Liver (tissue), 9 donors: ENCODE results near the gene TRMT44. TPM values are rescaled to one million over a fixed set of nuclear protein-coding genes. Genes with fewer than 3 reads are reported as not detected.

Experiments
- DNase-seq: peaks from one replicate; pipeline ENCODE4 v3.0.0-alpha.2; 2017; ENCODE audit warnings: low spot score
- H3K27ac ChIP-seq, 2 donors: one replicate each; pipeline ENCODE4 v1.7.0; 2013; ENCODE audit warnings: inconsistent platforms in 2 of 2, low read length in 2 of 2, control low read depth in 1 of 2, low read depth in 1 of 2, mild to moderate bottlenecking in 1 of 2
- H3K27me3 ChIP-seq, 4 donors: one replicate each; pipeline versions ENCODE4 v1.6.1 to v1.7.0; 2013; ENCODE audit warnings: low read length in 3 of 4, inconsistent platforms in 1 of 4, mild to moderate bottlenecking in 1 of 4, moderate library complexity in 1 of 4; ENCODE audit not compliant: control insufficient read depth in 4 of 4, insufficient read depth in 4 of 4
- H3K36me3 ChIP-seq, 4 donors: one replicate each; pipeline versions ENCODE4 v1.6.1 to v1.7.0; 2013; ENCODE audit warnings: low read length in 3 of 4, mild to moderate bottlenecking in 3 of 4, low read depth in 1 of 4, moderate library complexity in 1 of 4; ENCODE audit not compliant: control insufficient read depth in 4 of 4, insufficient read depth in 3 of 4
- H3K4me1 ChIP-seq, 4 donors: one replicate each; pipeline versions ENCODE4 v1.6.1 to v1.7.0; 2013; ENCODE audit warnings: low read length in 3 of 4, mild to moderate bottlenecking in 3 of 4, moderate library complexity in 1 of 4; ENCODE audit not compliant: control insufficient read depth in 4 of 4, insufficient read depth in 4 of 4
- H3K4me3 ChIP-seq, 3 donors: one replicate each; pipeline versions ENCODE4 v1.6.1 to v1.7.0; 2013; ENCODE audit warnings: low read length in 3 of 3, control low read depth in 1 of 3, low read depth in 1 of 3, mild to moderate bottlenecking in 1 of 3
- H3K9ac ChIP-seq, 2 donors: one replicate each; pipeline ENCODE4 v1.7.0; 2013; ENCODE audit warnings: low read length in 2 of 2, mild to moderate bottlenecking in 2 of 2, moderate library complexity in 2 of 2, control low read depth in 1 of 2, low read depth in 1 of 2
- H3K9me3 ChIP-seq, 4 donors: one replicate each; pipeline versions ENCODE4 v1.6.1 to v1.7.0; 2013; ENCODE audit warnings: low read length in 3 of 4; ENCODE audit not compliant: control insufficient read depth in 4 of 4
- ATF3 ChIP-seq: IDR thresholded peaks from 2 replicates; pipeline ENCODE4 v1.6.1; 2016; ENCODE audit warnings: antibody characterized with exemption
- CTCF ChIP-seq: fragments of 150-350 bp; IDR thresholded peaks from 2 replicates; pipeline ENCODE4 v1.5.1; 2017; ENCODE audit warnings: improper control_type of control experiment, low read depth, low read length; ENCODE audit not compliant: missing input control
- FOXA1 ChIP-seq: IDR thresholded peaks from 2 replicates; pipeline ENCODE4 v1.6.1; 2016; ENCODE audit warnings: antibody characterized with exemption
- FOXA2 ChIP-seq: IDR thresholded peaks from 2 replicates; pipeline ENCODE4 v1.6.1; 2016; ENCODE audit warnings: antibody characterized with exemption
- HNF4A ChIP-seq, 2 donors: conservative IDR thresholded peaks; 2 replicates each; pipeline ENCODE4 v1.6.1; 2016; ENCODE audit warnings: antibody characterized with exemption in 2 of 2, mild to moderate bottlenecking in 2 of 2
- HNF4G ChIP-seq: IDR thresholded peaks from 2 replicates; pipeline ENCODE4 v1.6.1; 2016; ENCODE audit warnings: antibody characterized with exemption
- JUND ChIP-seq, 2 donors: IDR thresholded peaks; 2 replicates each; pipeline ENCODE4 v1.6.1; 2016; ENCODE audit warnings: antibody characterized with exemption in 2 of 2
- MAX ChIP-seq: IDR thresholded peaks from 2 replicates; pipeline ENCODE4 v1.6.1; 2016; ENCODE audit warnings: antibody characterized with exemption
- NR2F2 ChIP-seq: IDR thresholded peaks from 2 replicates; pipeline ENCODE4 v1.6.1; 2016; ENCODE audit warnings: antibody characterized with exemption
- RAD21 ChIP-seq, 2 donors: IDR thresholded peaks; 2 replicates each; pipeline ENCODE4 v1.6.1; 2016; ENCODE audit warnings: antibody characterized with exemption in 2 of 2, mild to moderate bottlenecking in 2 of 2
- REST ChIP-seq: IDR thresholded peaks from 2 replicates; pipeline ENCODE4 v1.6.1; 2016; ENCODE audit warnings: antibody characterized with exemption, mild to moderate bottlenecking
- RXRA ChIP-seq, 2 donors: IDR thresholded peaks; 2 replicates each; pipeline ENCODE4 v1.6.1; 2017 to 2018; ENCODE audit warnings: antibody characterized with exemption in 2 of 2, mild to moderate bottlenecking in 1 of 2
- SP1 ChIP-seq: IDR thresholded peaks from 2 replicates; pipeline ENCODE4 v1.6.1; 2018; ENCODE audit warnings: antibody characterized with exemption, mild to moderate bottlenecking
- TAF1 ChIP-seq: conservative IDR thresholded peaks from 2 replicates; pipeline ENCODE4 v1.6.1; 2016; ENCODE audit warnings: antibody characterized with exemption, mild to moderate bottlenecking
- YY1 ChIP-seq: IDR thresholded peaks from 2 replicates; pipeline ENCODE4 v1.6.1; 2016; ENCODE audit warnings: antibody characterized with exemption, mild to moderate bottlenecking
- ZBTB33 ChIP-seq: IDR thresholded peaks from 2 replicates; pipeline ENCODE4 v1.6.1; 2016; ENCODE audit warnings: antibody characterized with exemption
- WGBS: extraction: QIAGEN DNeasy Blood & Tissue Kit; methylation state at CpG from one replicate; pipeline ENCODE4 v1.1.7; 2013; 5-methylcytosine and 5-hydroxymethylcytosine counted together
- polyA plus RNA-seq, 2 donors: library from polyadenylated mRNA; stranded (reverse) in 1 of 2; unstranded in 1 of 2; fragments of 200-250 nt in 1 of 2; fragments of >200 nt in 1 of 2; fragmentation: Nextera tagmentation in 1 of 2; extraction: Ambion mirVana in 1 of 2; gene quantifications; one replicate each; pipeline versions ENCODE4 v1.2.1 to v1.2.3, GENCODE V29; 2013 to 2015
- total RNA-seq, 2 donors: library from RNA; depleted of rRNA; stranded (reverse); fragments of >200 nt; gene quantifications; one replicate each; pipeline ENCODE4 v1.2.3, GENCODE V29; 2014
- donor health status: healthy.
- donor health status: healthy.
- donor health status: healthy.
- donor health status: healthy.
- donor health status: healthy.

Gene TRMT44
- total and polyA plus RNA-seq, 4 donors, result 3.0 to 16.0 (median 5.7) TPM

- no peaks in the 10 kb centered on the region for H3K36me3 ChIP-seq
- H3K9ac ChIP-seq, result no peak overlapping the region
- H3K27me3 ChIP-seq, result no peaks in the 10 kb centered on the region
- no peak for DNase-seq
- 82% methylated on average over 13 of the region's 13 CpGs for WGBS
- peaks cover 0 to 12% (median 3%) of the 10 kb centered on the region in 4 donors for H3K9me3 ChIP-seq
- no peak for TF ChIP-seq NR2F2
- no peak for TF ChIP-seq SP1
- TF ChIP-seq TAF1, result no peak
- no peak for TF ChIP-seq HNF4G
- TF ChIP-seq HNF4A (conservative IDR thresholded peaks at IDR 0.05), result no peak
- no peak for TF ChIP-seq MAX
- TF ChIP-seq REST, result no peak
- no peak for TF ChIP-seq RXRA (IDR thresholded peaks at IDR 0.05)
- no peak for TF ChIP-seq ZBTB33
- TF ChIP-seq CTCF, result no peak
- no peak for TF ChIP-seq FOXA1
- TF ChIP-seq FOXA2, result no peak
- TF ChIP-seq JUND (IDR thresholded peaks at IDR 0.05), result no peak
- no peak for TF ChIP-seq ATF3
- no peak for TF ChIP-seq RAD21 (IDR thresholded peaks at IDR 0.05)
- no peak for TF ChIP-seq YY1
- no peak overlapping the region for H3K4me3 ChIP-seq
- H3K4me1 ChIP-seq, result no peaks in the 10 kb centered on the region
- no peak overlapping the region for H3K27ac ChIP-seq
Observed at GRCh38 chr4:8523175-8523574, 82.6 kb downstream of the TRMT44 start.

GRCh38 chr4:8523766-8524165, 83.2 kb downstream of the TRMT44 start:
- Histone ChIP-seq H3K9ac (no peak overlapping the region), H3K27me3 (no peaks in the 10 kb centered on the region), H3K4me1 (no peaks in the 10 kb centered on the region), H3K9me3 (peaks cover 0 to 12% (median 3%) of the 10 kb centered on the region in 4 donors), H3K4me3 (no peak overlapping the region), H3K27ac (no peak overlapping the region), H3K36me3 (no peaks in the 10 kb centered on the region)
- no peak for DNase-seq
- WGBS, result 75% methylated on average over 3 of the region's 3 CpGs
- TF ChIP-seq NR2F2 (no peak), MAX (no peak), RAD21 (IDR thresholded peaks at IDR 0.05) (no peak), HNF4A (conservative IDR thresholded peaks at IDR 0.05) (no peak), ZBTB33 (no peak), YY1 (no peak), TAF1 (no peak), FOXA1 (no peak), REST (no peak)
